GM23338 (cell line): Measurements from ENCODE around the gene HCAR2. TPM values are rescaled to one million over a fixed set of nuclear protein-coding genes. Genes with fewer than 3 reads are reported as not detected.

Source experiments
- ATAC-seq: fragments of 200-7000 bp; cut with Tn5 transposase; 3 replicates; pipeline ENCODE4 v1.9.1; 2020
- DNase-seq: peaks from one replicate; pipeline ENCODE4 v3.0.0-alpha.2; 2015; ENCODE audit warnings: low spot score
- H2AFZ ChIP-seq: fragments of 200-600 bp; sonication (generic); 2 replicates; pipeline ENCODE4 v1.8.0; 2016; ENCODE audit warnings: antibody characterized with exemption, mild to moderate bottlenecking, moderate library complexity
- H3F3A ChIP-seq: fragments of 200-600 bp; sonication (generic); replicated peaks from 2 replicates; pipeline ENCODE4 v1.8.0; 2017; ENCODE audit warnings: antibody characterized with exemption, mixed run types, low read depth
- H3K27ac ChIP-seq: fragments of 200-600 bp; sonication (generic); 2 replicates; pipeline ENCODE4 v1.6.1; 2016; ENCODE audit warnings: low read depth
- H3K27me3 ChIP-seq: fragments of 200-600 bp; sonication (generic); 2 replicates; pipeline ENCODE4 v1.8.0; 2016; ENCODE audit warnings: mild to moderate bottlenecking, mixed run types, moderate library complexity; ENCODE audit not compliant: insufficient read depth
- H3K36me3 ChIP-seq: fragments of 200-600 bp; sonication (generic); 2 replicates; pipeline ENCODE4 v1.8.0; 2016; ENCODE audit warnings: mild to moderate bottlenecking; ENCODE audit not compliant: insufficient read depth
- H3K4me1 ChIP-seq: fragments of 200-600 bp; sonication (generic); 2 replicates; pipeline ENCODE4 v1.8.0; 2016; ENCODE audit warnings: mild to moderate bottlenecking, moderate library complexity; ENCODE audit not compliant: insufficient read depth
- H3K4me2 ChIP-seq: fragments of 200-600 bp; sonication (generic); 2 replicates; pipeline ENCODE4 v1.7.1; 2017; ENCODE audit warnings: mixed run types
- H3K4me3 ChIP-seq: fragments of 200-600 bp; sonication (generic); 2 replicates; pipeline ENCODE4 v1.6.1; 2016; ENCODE audit warnings: mixed run types
- H3K79me2 ChIP-seq: fragments of 200-600 bp; sonication (generic); replicated peaks from 2 replicates; pipeline ENCODE4 v1.8.0; 2017; ENCODE audit warnings: mild to moderate bottlenecking; ENCODE audit not compliant: insufficient read depth
- H3K9me2 ChIP-seq: fragments of 200-600 bp; sonication (generic); 2 replicates; pipeline ENCODE4 v1.8.0; 2017; ENCODE audit not compliant: insufficient read depth
- H4K20me1 ChIP-seq: fragments of 200-600 bp; sonication (generic); replicated peaks from 2 replicates; pipeline ENCODE4 v1.8.0; 2017; ENCODE audit warnings: mild to moderate bottlenecking; ENCODE audit not compliant: insufficient read depth
- H3K27ac Mint-ChIP-seq: 2 replicates; pipeline ENCODE4 v1.8.0; 2020; ENCODE audit warnings: inconsistent platforms, mild to moderate bottlenecking, moderate library complexity, mixed read lengths
- H3K27me3 Mint-ChIP-seq: 3 replicates; pipeline ENCODE4 v1.8.0; 2022; ENCODE audit warnings: low read depth, mild to moderate bottlenecking, moderate library complexity, mixed read lengths, inconsistent platforms; ENCODE audit not compliant: insufficient read depth, poor library complexity
- H3K36me3 Mint-ChIP-seq: 3 replicates; pipeline ENCODE4 v1.8.0; 2021; ENCODE audit warnings: low read depth, mild to moderate bottlenecking, inconsistent platforms, moderate library complexity, mixed read lengths
- H3K4me1 Mint-ChIP-seq: 3 replicates; pipeline ENCODE4 v1.8.0; 2020; ENCODE audit warnings: mild to moderate bottlenecking, inconsistent platforms, mixed read lengths
- H3K4me3 Mint-ChIP-seq: 3 replicates; pipeline ENCODE4 v1.8.0; 2021; ENCODE audit warnings: moderate library complexity, mild to moderate bottlenecking, inconsistent platforms, mixed read lengths
- H3K9me3 Mint-ChIP-seq: 3 replicates; pipeline ENCODE4 v1.8.0; 2020; ENCODE audit warnings: moderate library complexity, mild to moderate bottlenecking, inconsistent platforms, mixed read lengths
- CREB1 ChIP-seq: fragments of 250-450 bp; sonication (Bioruptor Pico); IDR thresholded peaks from 2 replicates; pipeline ENCODE4 v1.5.0; 2020; ENCODE audit warnings: low read depth, mild to moderate bottlenecking, moderate library complexity
- ETS1 ChIP-seq: IDR thresholded peaks from 2 replicates; pipeline ENCODE4 v1.6.1; 2016; ENCODE audit warnings: antibody characterized with exemption
- EZH2 ChIP-seq: fragments of 200-600 bp; sonication (generic); IDR thresholded peaks from one replicate; pipeline ENCODE4 v1.8.0; 2017; ENCODE audit warnings: antibody characterized with exemption, mild to moderate bottlenecking, low read depth; ENCODE audit not compliant: unreplicated experiment
- EZH2phosphoT487 ChIP-seq: fragments of 200-600 bp; sonication (generic); IDR thresholded peaks from one replicate; pipeline ENCODE4 v1.8.1; 2018; ENCODE audit warnings: antibody characterized with exemption; ENCODE audit not compliant: unreplicated experiment
- JUNB ChIP-seq: IDR thresholded peaks from one replicate; pipeline ENCODE4 v1.6.1; 2016; ENCODE audit warnings: antibody characterized with exemption; ENCODE audit not compliant: unreplicated experiment
- NANOG ChIP-seq: IDR thresholded peaks from 2 replicates; pipeline ENCODE4 v1.6.1; 2016; ENCODE audit warnings: antibody characterized with exemption, borderline replicate concordance
- POLR2AphosphoS5 ChIP-seq: IDR thresholded peaks from 2 replicates; pipeline ENCODE4 v1.6.1; 2016; ENCODE audit warnings: antibody characterized with exemption, low read depth
- STAT1 ChIP-seq: IDR thresholded peaks from one replicate; pipeline ENCODE4 v1.6.1; 2016; ENCODE audit warnings: antibody characterized with exemption; ENCODE audit not compliant: unreplicated experiment
- ZNF114 ChIP-seq: fragments of 250-450 bp; sonication (Bioruptor Pico); IDR thresholded peaks from 2 replicates; pipeline ENCODE4 v1.5.0; 2020; ENCODE audit warnings: mild to moderate bottlenecking, moderate library complexity
- ZNF331 ChIP-seq: fragments of 250-450 bp; sonication (Bioruptor Pico); IDR thresholded peaks from 2 replicates; pipeline ENCODE4 v1.5.0; 2020; ENCODE audit warnings: low read depth, mild to moderate bottlenecking, moderate library complexity
- ZNF462 ChIP-seq: fragments of 250-450 bp; sonication (Bioruptor Pico); IDR thresholded peaks from 2 replicates; pipeline ENCODE4 v1.5.0; 2020; ENCODE audit warnings: mild to moderate bottlenecking, moderate library complexity
- polyA plus RNA-seq: library from polyadenylated mRNA; unstranded; fragments of >200 nt; fragmentation: Nextera tagmentation; extraction: Ambion mirVana; gene quantifications from 2 replicates; pipeline ENCODE4 v1.2.1, GENCODE V29; 2016
- total RNA-seq: library from RNA; depleted of rRNA; stranded (reverse); fragments of >200 nt; shearing (Covaris generic); gene quantifications from 2 replicates; pipeline ENCODE4 v1.2.3, GENCODE V29; 2014
- TF ChIP-seq, protein P1 (sequence below), 2 experiments: fragments of 200-600 bp in 1 of 2; sonication (generic) in 1 of 2; conservative IDR thresholded peaks; 2 replicates each; pipeline versions ENCODE4 v1.5.1 to v1.6.1; 2016 to 2017; ENCODE audit warnings: antibody characterized with exemption in 2 of 2, low read depth in 2 of 2, mild to moderate bottlenecking in 2 of 2, moderate library complexity in 1 of 2
- TF ChIP-seq, protein P2 (sequence below): IDR thresholded peaks from one replicate; pipeline ENCODE4 v1.6.1; 2018; ENCODE audit warnings: antibody characterized with exemption; ENCODE audit not compliant: unreplicated experiment

The HCAR2 gene
- total and polyA plus RNA-seq, 2 experiments from 2014 or later = not detected

GRCh38 chr12:122669397-122670070 lies 33.6 kb downstream of the HCAR2 start:
- no peak overlapping the region for H3K4me3 ChIP-seq
- peaks cover 6% of the 10 kb centered on the region for H3K4me1 Mint-ChIP-seq
- H4K20me1 ChIP-seq = no peaks in the 10 kb centered on the region; the same call in 1 of the 2 replicates
- no peak overlapping the region for H3K27ac ChIP-seq
- no peak overlapping the region for H3K4me3 Mint-ChIP-seq
- no peaks in the 10 kb centered on the region for H3K36me3 Mint-ChIP-seq
- no peak overlapping the region for H3K27ac Mint-ChIP-seq
- H3K4me1 ChIP-seq = peaks cover 7% of the 10 kb centered on the region; the same call in 1 of the 2 replicates
- no peaks in the 10 kb centered on the region for H3K27me3 ChIP-seq
- H3K79me2 ChIP-seq = no peaks in the 10 kb centered on the region
- peaks cover 4% of the 10 kb centered on the region for H3K27me3 Mint-ChIP-seq
- H3K4me2 ChIP-seq = no peak overlapping the region
- no peak overlapping the region for H2AFZ ChIP-seq
- no peaks in the 10 kb centered on the region for H3K36me3 ChIP-seq
- H3K9me2 ChIP-seq = no peaks in the 10 kb centered on the region
- ATAC-seq = no peak
- no peaks in the 10 kb centered on the region for H3K9me3 Mint-ChIP-seq
- DNase-seq = no peak
- TF ChIP-seq CREB1 (CRISPR knock-in tag) (no peak), ETS1 (no peak), ZNF462 (CRISPR knock-in tag) (no peak), NANOG (no peak), STAT1 (no peak), ZNF331 (CRISPR knock-in tag) (no peak), JUNB (no peak), ZNF114 (CRISPR knock-in tag) (no peak), POLR2AphosphoS5 (no peak), EZH2phosphoT487 (no peak), EZH2 (no peak)
- TF ChIP-seq, protein P1, sequence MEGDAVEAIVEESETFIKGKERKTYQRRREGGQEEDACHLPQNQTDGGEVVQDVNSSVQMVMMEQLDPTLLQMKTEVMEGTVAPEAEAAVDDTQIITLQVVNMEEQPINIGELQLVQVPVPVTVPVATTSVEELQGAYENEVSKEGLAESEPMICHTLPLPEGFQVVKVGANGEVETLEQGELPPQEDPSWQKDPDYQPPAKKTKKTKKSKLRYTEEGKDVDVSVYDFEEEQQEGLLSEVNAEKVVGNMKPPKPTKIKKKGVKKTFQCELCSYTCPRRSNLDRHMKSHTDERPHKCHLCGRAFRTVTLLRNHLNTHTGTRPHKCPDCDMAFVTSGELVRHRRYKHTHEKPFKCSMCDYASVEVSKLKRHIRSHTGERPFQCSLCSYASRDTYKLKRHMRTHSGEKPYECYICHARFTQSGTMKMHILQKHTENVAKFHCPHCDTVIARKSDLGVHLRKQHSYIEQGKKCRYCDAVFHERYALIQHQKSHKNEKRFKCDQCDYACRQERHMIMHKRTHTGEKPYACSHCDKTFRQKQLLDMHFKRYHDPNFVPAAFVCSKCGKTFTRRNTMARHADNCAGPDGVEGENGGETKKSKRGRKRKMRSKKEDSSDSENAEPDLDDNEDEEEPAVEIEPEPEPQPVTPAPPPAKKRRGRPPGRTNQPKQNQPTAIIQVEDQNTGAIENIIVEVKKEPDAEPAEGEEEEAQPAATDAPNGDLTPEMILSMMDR (conservative IDR thresholded peaks at IDR 0.05; ENCODE audit: low read depth in 2 of 2) = no peak
- TF ChIP-seq, protein P2, sequence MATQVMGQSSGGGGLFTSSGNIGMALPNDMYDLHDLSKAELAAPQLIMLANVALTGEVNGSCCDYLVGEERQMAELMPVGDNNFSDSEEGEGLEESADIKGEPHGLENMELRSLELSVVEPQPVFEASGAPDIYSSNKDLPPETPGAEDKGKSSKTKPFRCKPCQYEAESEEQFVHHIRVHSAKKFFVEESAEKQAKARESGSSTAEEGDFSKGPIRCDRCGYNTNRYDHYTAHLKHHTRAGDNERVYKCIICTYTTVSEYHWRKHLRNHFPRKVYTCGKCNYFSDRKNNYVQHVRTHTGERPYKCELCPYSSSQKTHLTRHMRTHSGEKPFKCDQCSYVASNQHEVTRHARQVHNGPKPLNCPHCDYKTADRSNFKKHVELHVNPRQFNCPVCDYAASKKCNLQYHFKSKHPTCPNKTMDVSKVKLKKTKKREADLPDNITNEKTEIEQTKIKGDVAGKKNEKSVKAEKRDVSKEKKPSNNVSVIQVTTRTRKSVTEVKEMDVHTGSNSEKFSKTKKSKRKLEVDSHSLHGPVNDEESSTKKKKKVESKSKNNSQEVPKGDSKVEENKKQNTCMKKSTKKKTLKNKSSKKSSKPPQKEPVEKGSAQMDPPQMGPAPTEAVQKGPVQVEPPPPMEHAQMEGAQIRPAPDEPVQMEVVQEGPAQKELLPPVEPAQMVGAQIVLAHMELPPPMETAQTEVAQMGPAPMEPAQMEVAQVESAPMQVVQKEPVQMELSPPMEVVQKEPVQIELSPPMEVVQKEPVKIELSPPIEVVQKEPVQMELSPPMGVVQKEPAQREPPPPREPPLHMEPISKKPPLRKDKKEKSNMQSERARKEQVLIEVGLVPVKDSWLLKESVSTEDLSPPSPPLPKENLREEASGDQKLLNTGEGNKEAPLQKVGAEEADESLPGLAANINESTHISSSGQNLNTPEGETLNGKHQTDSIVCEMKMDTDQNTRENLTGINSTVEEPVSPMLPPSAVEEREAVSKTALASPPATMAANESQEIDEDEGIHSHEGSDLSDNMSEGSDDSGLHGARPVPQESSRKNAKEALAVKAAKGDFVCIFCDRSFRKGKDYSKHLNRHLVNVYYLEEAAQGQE = no peak
- H3F3A ChIP-seq = no peaks in the 10 kb centered on the region
